ENCODE measurements around the gene RAB25.

- TF ChIP-seq EZH2 (IDR thresholded peaks at IDR 0.05; ENCODE audit: borderline replicate concordance) (no peak), CTCF (IDR thresholded peaks at IDR 0.05; ENCODE audit: poor library complexity) (no peak), EZH2phosphoT487 (IDR thresholded peaks at IDR 0.05; ENCODE audit: low read depth, severe bottlenecking, unreplicated experiment) (no peak)
These were observed 21.0 kb downstream of the RAB25 start for GRCh38 chr1:156081917-156082308.
